Adipose tissue (tissue), 3 donors: ENCODE measurements around the gene DEFB123. TPM values are rescaled to one million over a fixed set of nuclear protein-coding genes. Genes with fewer than 3 reads are reported as not detected.
"Not testable (repeated sequence)": the region's sequence is repeated elsewhere in the genome, so short reads cannot be mapped to it uniquely, and the experiment has no call there.

Experiments used
- H3K27ac ChIP-seq: one replicate; pipeline ENCODE4 v1.5.1; 2013; ENCODE audit warnings: low read depth, low read length
- WGBS, 3 donors: extraction: QIAGEN DNeasy Blood & Tissue Kit; methylation state at CpG; one replicate each; pipeline ENCODE4 v1.1.7; 2013; 5-methylcytosine and 5-hydroxymethylcytosine counted together
- polyA plus RNA-seq, 3 donors: library from polyadenylated mRNA; stranded (reverse); fragments of 200-250 nt; gene quantifications; one replicate each; pipeline ENCODE4 v1.2.3, GENCODE V29; 2013
- donor health status: healthy with polysubstance abuse.
- donor health status: Bipolar disorder and iron deficiency.
- donor health status: healthy.

The DEFB123 gene
- polyA plus RNA-seq: not detected

DNA sequence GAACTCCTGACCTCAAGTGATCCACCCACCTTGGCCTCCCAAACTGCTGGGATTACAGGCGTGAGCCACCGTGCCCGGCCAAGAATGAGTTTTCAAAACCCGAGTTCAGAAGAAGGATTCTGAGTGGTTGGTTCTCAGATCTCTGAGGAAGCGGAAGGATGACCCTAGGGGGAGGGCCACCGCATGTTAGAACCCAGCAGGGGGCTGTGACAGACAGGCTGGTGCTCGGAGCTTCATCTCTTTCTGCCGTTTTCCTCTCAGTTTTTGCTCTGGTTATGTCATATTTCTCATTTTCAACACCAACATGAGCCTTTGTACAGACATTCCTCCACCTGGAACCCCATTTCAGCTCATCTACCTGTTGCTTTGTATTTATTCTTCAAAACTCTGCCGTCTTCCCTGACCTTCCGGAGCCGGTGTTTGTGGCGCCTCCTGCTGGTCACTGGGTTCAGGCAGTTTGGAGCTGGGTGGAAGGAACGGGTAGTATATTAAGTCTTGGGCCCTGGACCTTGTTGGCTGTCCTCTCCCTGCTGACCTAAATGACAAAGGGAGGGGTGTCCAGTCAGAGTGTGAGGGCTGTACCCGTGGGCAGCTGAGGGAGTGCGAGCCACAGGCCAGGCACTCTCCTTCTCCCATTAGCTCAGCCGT, at the start of gene DEFB123:
Gene DEFB123, plus strand, starts transcription at position 621 of the 648 bp plus-strand sequence. CDS start 67 bp downstream, outside the sequence.
- WGBS, 3 donors: 70 to 80% (median 79%) methylated on average over 16 of the region's 16 CpGs
- no peak within 1 kb of the TSS for H3K27ac ChIP-seq

- WGBS, 3 donors: 47 to 72% (median 70%) methylated on average over 2 of the region's 2 CpGs
- H3K27ac ChIP-seq: no peak overlapping the region
Observed at GRCh38 chr20:31392836-31393235, 47.6 kb upstream of the DEFB123 start.

GRCh38 chr20:31394900-31395299, 45.5 kb upstream of the DEFB123 start:
- WGBS, 3 donors: 32 to 50% (median 41%) methylated on average over 3 of the region's 3 CpGs
- no peak overlapping the region for H3K27ac ChIP-seq

GRCh38 chr20:31403886-31404285, 36.5 kb upstream of the DEFB123 start:
- H3K27ac ChIP-seq: no peak overlapping the region

DNA sequence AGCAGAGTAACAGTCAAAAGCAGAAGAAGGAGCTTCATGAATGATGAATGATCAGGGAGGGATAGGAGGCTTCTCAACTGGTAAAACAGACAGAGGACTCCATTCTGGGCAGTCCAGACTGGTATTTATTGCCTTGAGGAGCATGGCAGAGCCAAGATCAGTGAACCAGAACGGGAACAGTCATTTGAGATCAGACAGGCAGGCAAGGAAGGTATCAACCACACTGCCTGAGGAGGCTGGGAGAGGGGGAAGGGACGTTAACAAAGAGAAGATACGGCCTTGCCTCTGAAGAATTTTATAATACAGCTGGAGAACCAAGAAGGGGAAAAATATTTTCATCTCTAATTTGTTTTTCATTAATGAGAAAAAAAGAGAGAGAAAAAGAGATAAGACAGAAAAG, 34.3 kb upstream of the DEFB123 start, which contains the start of gene DEFB121:
Gene DEFB121, minus strand, starts transcription at position 101 of the 400 bp plus-strand sequence. Its CDS starts 63 bp downstream, at position 38.
- WGBS, 3 donors: 30 to 46% (median 34%) methylated on average over 3 of the region's 3 CpGs
- no peak within 1 kb of the TSS for H3K27ac ChIP-seq

More at GRCh38 chr20:31403886-31404285, 36.5 kb upstream of the DEFB123 start:
- WGBS, 3 donors: 33 to 51% (median 46%) methylated on average over 1 of the region's 1 CpG

- WGBS, 3 donors: 38 to 63% (median 45%) methylated on average over 1 of the region's 1 CpG
- H3K27ac ChIP-seq: no peak overlapping the region
Observed at GRCh38 chr20:31410011-31410410, 30.4 kb upstream of the DEFB123 start.

GRCh38 chr20:31414381-31414780, 26.1 kb upstream of the DEFB123 start:
- WGBS, 3 donors: 64 to 78% (median 71%) methylated on average over 6 of the region's 6 CpGs
- H3K27ac ChIP-seq: no peak overlapping the region

DNA sequence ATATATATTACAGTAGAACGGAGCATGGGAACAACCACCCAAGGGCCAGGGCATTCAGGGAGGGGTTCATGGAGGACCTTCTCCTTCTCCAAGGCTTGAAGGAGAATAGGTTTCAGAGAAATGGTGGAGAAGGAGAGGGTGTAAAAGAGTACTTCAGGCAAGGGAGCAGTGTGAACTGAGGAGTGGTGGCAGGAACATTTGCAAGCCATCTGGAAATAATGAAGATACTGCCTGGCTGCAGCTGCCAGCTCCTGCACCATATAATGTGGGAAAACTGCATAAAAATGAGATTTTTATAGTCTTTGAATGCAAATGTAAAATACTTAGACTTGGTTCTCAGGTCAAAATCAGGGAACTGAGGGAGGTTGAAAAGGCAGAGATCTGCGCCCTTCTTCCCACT, 24.8 kb upstream of the DEFB123 start:
- no peak overlapping the region for H3K27ac ChIP-seq
- WGBS, 3 donors: 85 to 93% (median 92%) methylated on average over 2 of the region's 2 CpGs

- WGBS, 3 donors: 76 to 86% (median 85%) methylated on average over 7 of the region's 7 CpGs
Observed at GRCh38 chr20:31418307-31418706, 22.1 kb upstream of the DEFB123 start.

DNA sequence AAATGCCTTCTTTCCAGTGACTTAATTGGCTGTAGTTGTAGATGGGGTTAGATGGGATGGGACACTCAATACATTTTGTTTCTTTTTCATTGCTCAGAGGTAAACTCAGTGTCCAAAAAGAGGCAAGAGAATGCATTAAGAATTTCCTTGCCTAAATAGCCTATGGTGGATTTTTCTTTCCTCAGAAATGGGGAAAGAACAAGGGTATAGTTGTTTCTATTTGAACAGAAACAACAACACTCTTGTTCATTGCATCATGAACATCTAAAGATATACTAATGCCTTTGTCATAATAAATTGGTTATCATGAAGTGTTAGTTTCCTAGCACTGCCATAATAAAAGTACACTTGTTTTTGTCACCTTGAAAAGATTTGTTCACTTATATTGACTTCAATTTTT, 14.6 kb upstream of the DEFB123 start:
- no peak overlapping the region for H3K27ac ChIP-seq

More at GRCh38 chr20:31418307-31418706, 22.1 kb upstream of the DEFB123 start:
- no peak overlapping the region for H3K27ac ChIP-seq

- H3K27ac ChIP-seq: not testable (repeated sequence)
- WGBS, 3 donors: 89 to 95% (median 93%) methylated on average over 10 to 36 of the region's 48 CpGs
Observed at GRCh38 chr20:31426891-31427551, 13.4 kb upstream of the DEFB123 start.

- 90 to 98% (median 95%) methylated on average over 20 to 26 of the region's 31 CpGs for WGBS, 3 donors
- H3K27ac ChIP-seq: not testable (repeated sequence)
Observed at GRCh38 chr20:31427576-31427975, 12.9 kb upstream of the DEFB123 start.

- 56 to 69% (median 61%) methylated on average over 4 of the region's 4 CpGs for WGBS, 3 donors
Observed at GRCh38 chr20:31430568-31431115, 9.8 kb upstream of the DEFB123 start.

GRCh38 chr20:31446084-31446819, 5.8 kb downstream of the DEFB123 start:
- 70 to 76% (median 70%) methylated on average over 12 of the region's 12 CpGs for WGBS, 3 donors
- H3K27ac ChIP-seq: no peak overlapping the region

More at GRCh38 chr20:31430568-31431115, 9.8 kb upstream of the DEFB123 start:
- no peak overlapping the region for H3K27ac ChIP-seq

DNA sequence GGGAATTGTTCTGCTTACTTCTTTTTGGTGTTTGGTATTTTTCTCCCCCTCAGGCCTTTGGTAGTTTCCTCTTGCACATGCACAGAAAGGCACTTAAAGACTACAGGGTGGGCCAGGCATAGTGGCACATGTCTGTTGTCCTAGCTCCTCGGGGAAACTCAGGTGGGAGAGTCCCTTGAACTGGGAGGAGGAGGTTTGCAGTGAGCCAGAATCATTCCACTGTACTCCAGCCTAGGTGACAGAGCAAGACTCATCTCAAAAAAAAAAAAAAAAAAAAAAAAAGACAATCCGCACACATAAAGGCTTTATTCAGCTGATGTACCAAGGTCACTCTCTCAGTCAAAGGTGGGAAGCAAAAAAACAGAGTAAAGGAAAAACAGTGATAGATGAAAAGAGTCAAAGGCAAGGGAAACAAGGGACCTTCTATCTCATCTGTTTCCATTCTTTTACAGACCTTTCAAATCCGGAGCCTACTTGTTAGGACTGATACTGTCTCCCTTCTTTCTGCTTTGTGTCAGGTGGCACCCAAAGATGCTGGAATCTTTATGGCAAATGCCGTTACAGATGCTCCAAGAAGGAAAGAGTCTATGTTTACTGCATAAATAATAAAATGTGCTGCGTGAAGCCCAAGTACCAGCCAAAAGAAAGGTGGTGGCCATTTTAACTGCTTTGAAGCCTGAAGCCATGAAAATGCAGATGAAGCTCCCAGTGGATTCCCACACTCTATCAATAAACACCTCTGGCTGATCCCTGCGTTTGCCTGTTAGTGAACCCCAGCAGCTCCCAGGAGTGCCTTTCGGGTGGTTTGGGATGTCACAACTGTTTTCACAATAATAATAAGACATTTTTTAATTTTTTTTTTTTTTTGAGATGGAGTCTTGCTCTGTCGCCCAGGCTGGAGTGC, 9.3 kb downstream of the DEFB123 start:
- H3K27ac ChIP-seq: no peak overlapping the region
- WGBS, 3 donors: 61 to 76% (median 75%) methylated on average over 8 of the region's 8 CpGs

GRCh38 chr20:31452575-31452974, 12.1 kb downstream of the DEFB123 start:
- 52 to 80% (median 75%) methylated on average over 2 of the region's 2 CpGs for WGBS, 3 donors

DNA sequence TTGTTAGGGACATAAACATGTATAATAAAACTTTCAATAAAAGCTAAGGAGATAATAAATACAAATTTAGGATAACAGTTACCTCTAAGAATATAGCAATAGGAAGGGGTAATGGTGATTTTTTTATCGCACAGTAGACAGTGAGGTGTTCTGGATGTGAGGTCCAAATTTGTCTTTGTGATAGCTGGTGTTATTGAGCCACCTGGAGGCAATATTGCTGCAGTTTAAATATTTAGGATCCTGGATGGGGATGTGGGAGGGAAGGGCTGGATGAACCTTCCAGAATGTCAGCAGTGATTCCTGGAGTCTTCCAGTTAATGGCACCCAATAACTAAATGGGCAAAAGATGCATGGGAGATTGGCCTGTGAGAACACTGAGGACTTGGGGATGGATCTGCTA, 13.9 kb downstream of the DEFB123 start:
- 93 to 96% (median 94%) methylated on average over 1 of the region's 1 CpG for WGBS, 3 donors
- no peak overlapping the region for H3K27ac ChIP-seq

More at GRCh38 chr20:31452575-31452974, 12.1 kb downstream of the DEFB123 start:
- H3K27ac ChIP-seq: no peak overlapping the region

- WGBS, 3 donors: 89 to 94% (median 89%) methylated on average over 10 to 26 of the region's 33 CpGs
Observed at GRCh38 chr20:31470946-31471345, 30.5 kb downstream of the DEFB123 start.

More at GRCh38 chr20:31470946-31471345, 30.5 kb downstream of the DEFB123 start:
- not testable (repeated sequence) for H3K27ac ChIP-seq
